HEK293T (cell line): Measurements from ENCODE around the gene PDE4B.

Experiments
- ARNT ChIP-seq: fragments of 450-650 bp; IDR thresholded peaks from 2 replicates; pipeline ENCODE4 v1.6.1; 2017; ENCODE audit warnings: mild to moderate bottlenecking
- BHLHE40 ChIP-seq: fragments of 450-650 bp; IDR thresholded peaks from 2 replicates; pipeline ENCODE4 v1.6.1; 2016; ENCODE audit warnings: mild to moderate bottlenecking, moderate library complexity, borderline replicate concordance
- CTBP1 ChIP-seq: fragments of 450-650 bp; IDR thresholded peaks from 2 replicates; pipeline ENCODE4 v1.6.1; 2016; ENCODE audit warnings: borderline replicate concordance
- ELF4 ChIP-seq: fragments of 450-650 bp; IDR thresholded peaks from 2 replicates; pipeline ENCODE4 v1.6.1; 2017; ENCODE audit warnings: antibody characterized with exemption
- FOXA1 ChIP-seq: fragments of 450-650 bp; IDR thresholded peaks from 2 replicates; pipeline ENCODE4 v1.6.1; 2016; ENCODE audit warnings: mild to moderate bottlenecking
- FOXK2 ChIP-seq: fragments of 450-650 bp; IDR thresholded peaks from 2 replicates; pipeline ENCODE4 v1.6.1; 2016; ENCODE audit warnings: mild to moderate bottlenecking
- FOXM1 ChIP-seq: fragments of 450-650 bp; IDR thresholded peaks from 2 replicates; pipeline ENCODE4 v1.6.1; 2017; ENCODE audit warnings: mild to moderate bottlenecking, borderline replicate concordance
- HDGF ChIP-seq: fragments of 450-650 bp; IDR thresholded peaks from 2 replicates; pipeline ENCODE4 v1.6.1; 2017; ENCODE audit warnings: antibody characterized with exemption, borderline replicate concordance
- L3MBTL2 ChIP-seq: fragments of 450-650 bp; conservative IDR thresholded peaks from 2 replicates; pipeline ENCODE4 v1.6.1; 2016; ENCODE audit warnings: mild to moderate bottlenecking
- NFRKB ChIP-seq: fragments of 450-650 bp; IDR thresholded peaks from 2 replicates; pipeline ENCODE4 v1.6.1; 2016; ENCODE audit warnings: mild to moderate bottlenecking, moderate library complexity
- SP1 ChIP-seq: fragments of 450-650 bp; IDR thresholded peaks from 2 replicates; pipeline ENCODE4 v1.6.1; 2017
- SUZ12 ChIP-seq: fragments of 450-650 bp; IDR thresholded peaks from 2 replicates; pipeline ENCODE4 v1.6.1; 2016; ENCODE audit warnings: mild to moderate bottlenecking
- TARDBP ChIP-seq: fragments of 450-650 bp; IDR thresholded peaks from 2 replicates; pipeline ENCODE4 v1.6.1; 2016
- ZNF384 ChIP-seq: fragments of 450-650 bp; IDR thresholded peaks from 2 replicates; pipeline ENCODE4 v1.6.1; 2016

GRCh38 chr1:65924471-65924870, 131.8 kb downstream of the PDE4B start:
- TF ChIP-seq FOXM1 (no peak), TARDBP (no peak), SUZ12 (no peak), NFRKB (no peak), BHLHE40 (no peak), L3MBTL2 (no peak), ELF4 (no peak), FOXA1 (no peak), FOXK2 (no peak), ZNF384 (no peak), HDGF (no peak), SP1 (no peak), ARNT (no peak), CTBP1 (no peak)
